ENCODE data around the gene TRABD2B.

DNA sequence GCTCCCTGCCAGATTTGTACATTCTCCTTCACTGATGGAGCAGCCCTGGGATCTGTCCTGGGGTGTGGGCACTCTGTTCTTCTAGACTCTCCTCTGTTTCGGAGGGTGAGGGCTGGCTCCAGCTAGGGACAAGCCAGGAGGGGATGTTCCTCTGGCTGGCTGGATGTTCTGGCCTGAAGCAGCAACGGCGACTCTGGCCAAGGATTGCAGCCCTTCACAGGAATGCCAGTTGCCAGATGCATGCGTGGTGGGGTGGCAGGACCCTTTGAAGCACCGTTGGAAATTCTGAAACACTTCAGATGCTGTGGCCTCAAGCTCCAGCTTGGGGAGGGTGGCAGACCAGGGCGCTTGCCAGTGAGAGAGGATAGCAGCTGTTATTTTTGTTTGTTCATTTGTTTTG is 210.9 kb downstream of the TRABD2B start:
- TF ChIP-seq, protein P1, sequence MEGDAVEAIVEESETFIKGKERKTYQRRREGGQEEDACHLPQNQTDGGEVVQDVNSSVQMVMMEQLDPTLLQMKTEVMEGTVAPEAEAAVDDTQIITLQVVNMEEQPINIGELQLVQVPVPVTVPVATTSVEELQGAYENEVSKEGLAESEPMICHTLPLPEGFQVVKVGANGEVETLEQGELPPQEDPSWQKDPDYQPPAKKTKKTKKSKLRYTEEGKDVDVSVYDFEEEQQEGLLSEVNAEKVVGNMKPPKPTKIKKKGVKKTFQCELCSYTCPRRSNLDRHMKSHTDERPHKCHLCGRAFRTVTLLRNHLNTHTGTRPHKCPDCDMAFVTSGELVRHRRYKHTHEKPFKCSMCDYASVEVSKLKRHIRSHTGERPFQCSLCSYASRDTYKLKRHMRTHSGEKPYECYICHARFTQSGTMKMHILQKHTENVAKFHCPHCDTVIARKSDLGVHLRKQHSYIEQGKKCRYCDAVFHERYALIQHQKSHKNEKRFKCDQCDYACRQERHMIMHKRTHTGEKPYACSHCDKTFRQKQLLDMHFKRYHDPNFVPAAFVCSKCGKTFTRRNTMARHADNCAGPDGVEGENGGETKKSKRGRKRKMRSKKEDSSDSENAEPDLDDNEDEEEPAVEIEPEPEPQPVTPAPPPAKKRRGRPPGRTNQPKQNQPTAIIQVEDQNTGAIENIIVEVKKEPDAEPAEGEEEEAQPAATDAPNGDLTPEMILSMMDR (IDR thresholded peaks at IDR 0.05; ENCODE audit: insufficient read depth, low read depth, low read length) = no peak
- TF ChIP-seq EZH2 (IDR thresholded peaks at IDR 0.05; ENCODE audit: insufficient read depth, low read length) = no peak
